ENCODE measurements around the gene BRD3. TPM values are rescaled to one million over a fixed set of nuclear protein-coding genes. Genes with fewer than 3 reads are reported as not detected.

The BRD3 gene
- total RNA-seq, 1 experiment from 2014 or later: 4.0 TPM

GRCh38 chr9:134049772-134050588, 17.8 kb downstream of the BRD3 start:
- H3K9ac ChIP-seq (ENCODE audit: low read length): no peak overlapping the region
- H3K9me3 ChIP-seq (ENCODE audit: low read length): no peaks in the 10 kb centered on the region
- H3K4me1 ChIP-seq (ENCODE audit: low read length): no peaks in the 10 kb centered on the region
- no peaks in the 10 kb centered on the region for H3K36me3 ChIP-seq (ENCODE audit: insufficient read depth, low read length)
- H3K79me2 ChIP-seq (ENCODE audit: low read length): peaks cover 6% of the 10 kb centered on the region; the same call in 1 of the 2 replicates
- H3K4me3 ChIP-seq (ENCODE audit: low read length): no peak overlapping the region
- peaks cover under 1% of the 10 kb centered on the region; the same call in 1 of the 2 replicates for H4K20me1 ChIP-seq (ENCODE audit: insufficient read depth, low read depth, low read length)
- H3K4me2 ChIP-seq (ENCODE audit: low read depth, low read length, poor library complexity, severe bottlenecking): no peak overlapping the region
- no peak overlapping the region for H3K27ac ChIP-seq (ENCODE audit: low read length)
- no peaks in the 10 kb centered on the region for H3K9me2 ChIP-seq (replicated peaks; ENCODE audit: insufficient read depth, low read length)
- no peak overlapping the region for H2AFZ ChIP-seq (ENCODE audit: low read length)
- no peak for DNase-seq
- no peaks in the 10 kb centered on the region for H3K27me3 ChIP-seq (ENCODE audit: low read length)

- Histone ChIP-seq H3K4me3 (ENCODE audit: low read length) (no peak overlapping the region), H3K36me3 (ENCODE audit: insufficient read depth, low read length) (no peaks in the 10 kb centered on the region), H3K4me1 (ENCODE audit: low read length) (no peaks in the 10 kb centered on the region), H3K4me2 (ENCODE audit: low read depth, low read length, poor library complexity, severe bottlenecking) (no peak overlapping the region), H3K9me3 (ENCODE audit: low read length) (no peaks in the 10 kb centered on the region), H3K79me2 (ENCODE audit: low read length) (no peaks in the 10 kb centered on the region; the same call in 1 of the 2 replicates), H3K9me2 (replicated peaks; ENCODE audit: insufficient read depth, low read length) (no peaks in the 10 kb centered on the region), H3K27ac (ENCODE audit: low read length) (no peak overlapping the region), H3K9ac (ENCODE audit: low read length) (no peak overlapping the region), H3K27me3 (ENCODE audit: low read length) (no peaks in the 10 kb centered on the region), H4K20me1 (ENCODE audit: insufficient read depth, low read depth, low read length) (no peaks in the 10 kb centered on the region), H2AFZ (ENCODE audit: low read length) (no peak overlapping the region)
- no peak for DNase-seq
These were observed 18.6 kb downstream of the BRD3 start for GRCh38 chr9:134049236-134049635.

GRCh38 chr9:134048582-134048968, 19.3 kb downstream of the BRD3 start:
- Histone ChIP-seq H3K4me2 (ENCODE audit: low read depth, low read length, poor library complexity, severe bottlenecking) (no peak overlapping the region), H3K9me2 (replicated peaks; ENCODE audit: insufficient read depth, low read length) (no peaks in the 10 kb centered on the region), H4K20me1 (ENCODE audit: insufficient read depth, low read depth, low read length) (no peaks in the 10 kb centered on the region), H3K4me1 (ENCODE audit: low read length) (no peaks in the 10 kb centered on the region), H3K4me3 (ENCODE audit: low read length) (no peak overlapping the region), H3K9ac (ENCODE audit: low read length) (no peak overlapping the region), H3K27me3 (ENCODE audit: low read length) (no peaks in the 10 kb centered on the region), H3K9me3 (ENCODE audit: low read length) (no peaks in the 10 kb centered on the region), H3K27ac (ENCODE audit: low read length) (no peak overlapping the region), H2AFZ (ENCODE audit: low read length) (no peak overlapping the region), H3K36me3 (ENCODE audit: insufficient read depth, low read length) (no peaks in the 10 kb centered on the region), H3K79me2 (ENCODE audit: low read length) (no peaks in the 10 kb centered on the region)
- DNase-seq: no peak

- H3K9me2 ChIP-seq (replicated peaks; ENCODE audit: insufficient read depth, low read length): no peaks in the 10 kb centered on the region
- no peaks in the 10 kb centered on the region for H3K4me1 ChIP-seq (ENCODE audit: low read length)
- DNase-seq: no peak
- H3K27ac ChIP-seq (ENCODE audit: low read length): no peak overlapping the region
- no peak overlapping the region for H2AFZ ChIP-seq (ENCODE audit: low read length)
- no peaks in the 10 kb centered on the region for H3K36me3 ChIP-seq (ENCODE audit: insufficient read depth, low read length)
- H3K4me3 ChIP-seq (ENCODE audit: low read length): no peak overlapping the region
- H3K4me2 ChIP-seq (ENCODE audit: low read depth, low read length, poor library complexity, severe bottlenecking): no peak overlapping the region
- no peaks in the 10 kb centered on the region for H3K9me3 ChIP-seq (ENCODE audit: low read length)
- no peaks in the 10 kb centered on the region for H3K27me3 ChIP-seq (ENCODE audit: low read length)
- H3K79me2 ChIP-seq (ENCODE audit: low read length): no peaks in the 10 kb centered on the region
- H3K9ac ChIP-seq (ENCODE audit: low read length): no peak overlapping the region
- no peaks in the 10 kb centered on the region for H4K20me1 ChIP-seq (ENCODE audit: insufficient read depth, low read depth, low read length)
These were observed 19.8 kb downstream of the BRD3 start for GRCh38 chr9:134047868-134048581.

GRCh38 chr9:134046894-134047681, 20.7 kb downstream of the BRD3 start:
- H2AFZ ChIP-seq (ENCODE audit: low read length): no peak overlapping the region

GRCh38 chr9:134045841-134046544, 21.8 kb downstream of the BRD3 start:
- no peaks in the 10 kb centered on the region for H3K4me1 ChIP-seq (ENCODE audit: low read length)
- no peak overlapping the region for H3K9ac ChIP-seq (ENCODE audit: low read length)
- H3K9me3 ChIP-seq (ENCODE audit: low read length): no peaks in the 10 kb centered on the region
- no peaks in the 10 kb centered on the region for H3K9me2 ChIP-seq (replicated peaks; ENCODE audit: insufficient read depth, low read length)
- H3K36me3 ChIP-seq (ENCODE audit: insufficient read depth, low read length): no peaks in the 10 kb centered on the region
- no peak for DNase-seq
- no peaks in the 10 kb centered on the region for H3K79me2 ChIP-seq (ENCODE audit: low read length)
- H3K4me2 ChIP-seq (ENCODE audit: low read depth, low read length, poor library complexity, severe bottlenecking): no peak overlapping the region
- no peaks in the 10 kb centered on the region for H4K20me1 ChIP-seq (ENCODE audit: insufficient read depth, low read depth, low read length)
- H3K27me3 ChIP-seq (ENCODE audit: low read length): no peaks in the 10 kb centered on the region
- H3K4me3 ChIP-seq (ENCODE audit: low read length): no peak overlapping the region
- H3K27ac ChIP-seq (ENCODE audit: low read length): no peak overlapping the region
- no peak overlapping the region for H2AFZ ChIP-seq (ENCODE audit: low read length)

More at GRCh38 chr9:134046894-134047681, 20.7 kb downstream of the BRD3 start:
- no peak overlapping the region for H3K27ac ChIP-seq (ENCODE audit: low read length)
- no peaks in the 10 kb centered on the region for H3K27me3 ChIP-seq (ENCODE audit: low read length)
- DNase-seq: no peak
- H3K4me1 ChIP-seq (ENCODE audit: low read length): no peaks in the 10 kb centered on the region
- H3K79me2 ChIP-seq (ENCODE audit: low read length): no peaks in the 10 kb centered on the region
- H4K20me1 ChIP-seq (ENCODE audit: insufficient read depth, low read depth, low read length): no peaks in the 10 kb centered on the region
- H3K36me3 ChIP-seq (ENCODE audit: insufficient read depth, low read length): no peaks in the 10 kb centered on the region
- H3K9ac ChIP-seq (ENCODE audit: low read length): no peak overlapping the region
- no peaks in the 10 kb centered on the region for H3K9me3 ChIP-seq (ENCODE audit: low read length)
- no peaks in the 10 kb centered on the region for H3K9me2 ChIP-seq (replicated peaks; ENCODE audit: insufficient read depth, low read length)
- no peak overlapping the region for H3K4me3 ChIP-seq (ENCODE audit: low read length)
- no peak overlapping the region for H3K4me2 ChIP-seq (ENCODE audit: low read depth, low read length, poor library complexity, severe bottlenecking)

- H3K9ac ChIP-seq (ENCODE audit: low read length): no peak overlapping the region
- no peaks in the 10 kb centered on the region for H3K9me3 ChIP-seq (ENCODE audit: low read length)
- H3K9me2 ChIP-seq (replicated peaks; ENCODE audit: insufficient read depth, low read length): no peaks in the 10 kb centered on the region
- no peaks in the 10 kb centered on the region for H3K79me2 ChIP-seq (ENCODE audit: low read length)
- no peak overlapping the region for H3K27ac ChIP-seq (ENCODE audit: low read length)
- H3K4me3 ChIP-seq (ENCODE audit: low read length): no peak overlapping the region
- no peaks in the 10 kb centered on the region for H4K20me1 ChIP-seq (ENCODE audit: insufficient read depth, low read depth, low read length)
- H3K36me3 ChIP-seq (ENCODE audit: insufficient read depth, low read length): no peaks in the 10 kb centered on the region
- no peaks in the 10 kb centered on the region for H3K4me1 ChIP-seq (ENCODE audit: low read length)
- no peaks in the 10 kb centered on the region for H3K27me3 ChIP-seq (ENCODE audit: low read length)
- no peak overlapping the region for H2AFZ ChIP-seq (ENCODE audit: low read length)
- no peak overlapping the region for H3K4me2 ChIP-seq (ENCODE audit: low read depth, low read length, poor library complexity, severe bottlenecking)
- no peak for DNase-seq
These were observed 22.9 kb downstream of the BRD3 start for GRCh38 chr9:134044944-134045343.

Data from Karpas-422 (cell line).